IMR-90 (cell line): ENCODE data around the gene SLC6A11. TPM values are rescaled to one million over a fixed set of nuclear protein-coding genes. Genes with fewer than 3 reads are reported as not detected.

Experiments
- ATAC-seq: fragments of 200-7000 bp; cut with Tn5 transposase; 2 replicates; pipeline ENCODE4 v1.9.1; 2020; ENCODE audit warnings: low read depth, mild to moderate bottlenecking, moderate library complexity
- BruUV-seq: library from RNA; stranded (reverse); fragments of 400-500 nt; replicated peaks from 2 replicates; lab custom pipeline; 2021; lab: Mats Ljungman, UMichigan
- CTCF ChIA-PET: fragments of 300-600 bp; formaldehyde crosslinking; extraction: SDS; loops from one replicate; lab custom pipeline; 2021; ENCODE audit warnings: antibody characterized with exemption; lab: Yijun Ruan, JAX
- POLR2A ChIA-PET: fragments of 300-600 bp; sonication (Branson Sonifier 250); formaldehyde crosslinking; loops from one replicate; lab custom pipeline; 2022; ENCODE audit warnings: antibody characterized with exemption; ENCODE audit not compliant: unreplicated experiment; lab: Charles Lee
- DNase-seq: peaks from one replicate; pipeline ENCODE4 v3.0.0; 2013
- H2AFZ ChIP-seq: replicated peaks from 2 replicates; pipeline ENCODE3; 2013; ENCODE audit warnings: low read length, mild to moderate bottlenecking; ENCODE audit not compliant: poor library complexity
- H2AK5ac ChIP-seq: 2 replicates; pipeline ENCODE4 v1.6.1; 2013; ENCODE audit warnings: low read depth, low read length, inconsistent platforms
- H2AK9ac ChIP-seq: replicated peaks from 2 replicates; pipeline ENCODE3; 2013; ENCODE audit warnings: mild to moderate bottlenecking, low read depth, low read length, moderate library complexity; ENCODE audit not compliant: poor library complexity
- H2BK120ac ChIP-seq: 2 replicates; pipeline ENCODE4 v1.6.1; 2013; ENCODE audit warnings: low read depth, low read length, inconsistent platforms
- H2BK15ac ChIP-seq: 3 replicates; pipeline ENCODE4 v1.6.1; 2013; ENCODE audit warnings: low read depth, low read length, inconsistent platforms
- H2BK20ac ChIP-seq: 2 replicates; pipeline ENCODE4 v1.6.1; 2013; ENCODE audit warnings: low read depth, mild to moderate bottlenecking, inconsistent platforms, low read length, moderate library complexity
- H2BK5ac ChIP-seq: 2 replicates; pipeline ENCODE4 v1.6.1; 2013; ENCODE audit warnings: mild to moderate bottlenecking, low read depth, low read length, inconsistent platforms; ENCODE audit not compliant: poor library complexity, severe bottlenecking
- H3K14ac ChIP-seq: replicated peaks from 2 replicates; pipeline ENCODE4 v1.6.1; 2013; ENCODE audit warnings: low read depth, low read length, inconsistent platforms
- H3K18ac ChIP-seq: 2 replicates; pipeline ENCODE4 v1.6.1; 2013; ENCODE audit warnings: low read depth, low read length, control low read depth
- H3K23ac ChIP-seq: 2 replicates; pipeline ENCODE4 v1.6.1; 2013; ENCODE audit warnings: low read depth, low read length, inconsistent platforms
- H3K27ac ChIP-seq: 2 replicates; pipeline ENCODE4 v1.5.1; 2013; ENCODE audit warnings: mild to moderate bottlenecking, control low read depth, low read length; ENCODE audit not compliant: insufficient read depth
- H3K27me3 ChIP-seq: 2 replicates; pipeline ENCODE4 v1.6.1; 2013; ENCODE audit warnings: low read length; ENCODE audit not compliant: control insufficient read depth, insufficient read depth
- H3K36me3 ChIP-seq: 2 replicates; pipeline ENCODE4 v1.6.1; 2013; ENCODE audit warnings: low read length, mixed read lengths; ENCODE audit not compliant: control insufficient read depth, insufficient read depth
- H3K4ac ChIP-seq: 2 replicates; pipeline ENCODE4 v1.6.1; 2013; ENCODE audit warnings: low read depth, low read length, inconsistent platforms
- H3K4me1 ChIP-seq: 2 replicates; pipeline ENCODE4 v1.6.1; 2013; ENCODE audit warnings: low read length, mixed read lengths; ENCODE audit not compliant: control insufficient read depth, insufficient read depth
- H3K4me2 ChIP-seq: 2 replicates; pipeline ENCODE4 v1.6.1; 2013; ENCODE audit warnings: low read depth, mild to moderate bottlenecking, control low read depth, low read length, moderate library complexity
- H3K4me3 ChIP-seq: 2 replicates; pipeline ENCODE4 v1.5.1; 2013; ENCODE audit warnings: low read depth, mild to moderate bottlenecking, control low read depth, low read length, moderate library complexity; ENCODE audit not compliant: insufficient read depth
- H3K56ac ChIP-seq: 2 replicates; pipeline ENCODE4 v1.6.1; 2013; ENCODE audit warnings: low read length, inconsistent platforms; ENCODE audit not compliant: insufficient read depth; ENCODE audit errors: extremely low read depth
- H3K79me1 ChIP-seq, 2 experiments: 2 replicates each; pipeline ENCODE4 v1.6.1; 2013; ENCODE audit warnings: low read length in 2 of 2, inconsistent platforms in 1 of 2, low read depth in 1 of 2
- H3K9ac ChIP-seq: 2 replicates; pipeline ENCODE4 v1.6.1; 2013; ENCODE audit warnings: low read depth, low read length, control low read depth
- H3K9me1 ChIP-seq: 2 replicates; pipeline ENCODE4 v1.6.1; 2013; ENCODE audit warnings: low read length, inconsistent platforms; ENCODE audit not compliant: insufficient read depth
- H3K9me3 ChIP-seq: 2 replicates; pipeline ENCODE4 v1.6.1; 2013; ENCODE audit warnings: low read length; ENCODE audit not compliant: control insufficient read depth, insufficient read depth
- H4K20me1 ChIP-seq: 2 replicates; pipeline ENCODE4 v1.6.1; 2013; ENCODE audit warnings: low read length, inconsistent platforms; ENCODE audit not compliant: insufficient read depth
- H4K5ac ChIP-seq: 2 replicates; pipeline ENCODE4 v1.6.1; 2013; ENCODE audit warnings: mild to moderate bottlenecking, low read depth, low read length, control low read depth
- H4K8ac ChIP-seq, 2 experiments: 2 replicates each; pipeline ENCODE4 v1.6.1; 2013; ENCODE audit warnings: low read depth in 2 of 2, low read length in 2 of 2, control low read depth in 1 of 2, inconsistent platforms in 1 of 2
- H4K91ac ChIP-seq: 2 replicates; pipeline ENCODE4 v1.6.1; 2013; ENCODE audit warnings: low read depth, low read length, inconsistent platforms; ENCODE audit not compliant: insufficient read depth
- BHLHE40 ChIP-seq: fragments of 150-350 bp; IDR thresholded peaks from 2 replicates; pipeline ENCODE4 v1.6.1; 2016; ENCODE audit warnings: mild to moderate bottlenecking, low read depth, low read length
- CEBPB ChIP-seq: IDR thresholded peaks from 2 replicates; pipeline ENCODE4 v1.6.1; 2012; ENCODE audit warnings: low read depth, low read length, improper control_type of control experiment
- CHD1 ChIP-seq: IDR thresholded peaks from 2 replicates; pipeline ENCODE4 v1.6.1; 2012; ENCODE audit warnings: low read depth, low read length, improper control_type of control experiment
- CTCF ChIP-seq: conservative IDR thresholded peaks from 2 replicates; pipeline ENCODE4 v1.5.1; 2012; ENCODE audit warnings: mild to moderate bottlenecking, low read depth, low read length, improper control_type of control experiment
- ELK1 ChIP-seq: fragments of 150-350 bp; IDR thresholded peaks from 2 replicates; pipeline ENCODE4 v1.6.1; 2016; ENCODE audit warnings: low read depth, mild to moderate bottlenecking, low read length, moderate library complexity, borderline replicate concordance
- FOS ChIP-seq: fragments of 150-350 bp; IDR thresholded peaks from 2 replicates; pipeline ENCODE4 v1.6.1; 2016; ENCODE audit warnings: low read depth, low read length
- MAFK ChIP-seq: IDR thresholded peaks from 2 replicates; pipeline ENCODE4 v1.6.1; 2012; ENCODE audit warnings: low read depth, low read length, improper control_type of control experiment
- MAZ ChIP-seq: IDR thresholded peaks from 2 replicates; pipeline ENCODE4 v1.6.1; 2012; ENCODE audit warnings: low read depth, mild to moderate bottlenecking, low read length, improper control_type of control experiment, moderate library complexity, borderline replicate concordance
- MXI1 ChIP-seq: IDR thresholded peaks from 2 replicates; pipeline ENCODE4 v1.6.1; 2012; ENCODE audit warnings: low read depth, mild to moderate bottlenecking, low read length, moderate library complexity, borderline replicate concordance
- NFE2L2 ChIP-seq: fragments of 150-350 bp; IDR thresholded peaks from 2 replicates; pipeline ENCODE4 v1.6.1; 2016; ENCODE audit warnings: low read depth, mild to moderate bottlenecking, low read length
- POLR2A ChIP-seq: IDR thresholded peaks from 2 replicates; pipeline ENCODE4 v1.6.1; 2012; ENCODE audit warnings: mild to moderate bottlenecking, low read depth, low read length
- RAD21 ChIP-seq: IDR thresholded peaks from 2 replicates; pipeline ENCODE4 v1.6.1; 2012; ENCODE audit warnings: low read length, improper control_type of control experiment
- RCOR1 ChIP-seq: IDR thresholded peaks from 2 replicates; pipeline ENCODE4 v1.6.1; 2012; ENCODE audit warnings: mild to moderate bottlenecking, low read length, improper control_type of control experiment; ENCODE audit not compliant: insufficient replicate concordance
- RFX5 ChIP-seq: IDR thresholded peaks from 2 replicates; pipeline ENCODE4 v1.8.0; 2012; ENCODE audit warnings: low read depth, mild to moderate bottlenecking, low read length, moderate library complexity
- SMC3 ChIP-seq: fragments of 150-350 bp; IDR thresholded peaks from 2 replicates; pipeline ENCODE4 v1.6.1; 2016; ENCODE audit warnings: low read depth, mild to moderate bottlenecking, antibody characterized with exemption, low read length, moderate library complexity
- WGBS, 2 experiments: methylation state at CpG; one replicate each; pipeline versions ENCODE4 v1.1.5 to v1.1.7; 2013; ENCODE audit warnings: missing lambda C conversion rate in 2 of 2; ENCODE audit not compliant: insufficient read length in 1 of 2; ENCODE audit errors: extremely low coverage in 2 of 2; 5-methylcytosine and 5-hydroxymethylcytosine counted together
- dilution Hi-C: fragments of 300-500 bp; cut with HindIII; formaldehyde crosslinking; loops from one replicate; pipeline ENCODE4 v1.14.3; 2018; ENCODE audit warnings: low sequenced_read_pairs; ENCODE audit not compliant: unreplicated experiment
- in situ Hi-C: fragments of 300-500 bp; cut with MboI; formaldehyde crosslinking; loops from 3 replicates; pipeline ENCODE4 v1.14.3; 2019; ENCODE audit warnings: low sequenced_read_pairs, inconsistent platforms, mixed read lengths
- intact Hi-C: fragments of 100-400 bp; cut with micrococcal nuclease; formaldehyde crosslinking; loops from 2 replicates; pipeline ENCODE4 v1.10.0; 2022
- polyA plus RNA-seq, 3 experiments: library from polyadenylated mRNA; depleted of rRNA; stranded (reverse); fragments of >200 nt; gene quantifications; 2 replicates each; pipeline ENCODE4 v1.2.3, GENCODE V29; 2012; ENCODE audit warnings: low replicate concordance in 1 of 3
- total RNA-seq: library from RNA; depleted of rRNA; stranded (reverse); fragments of >200 nt; gene quantifications from 2 replicates; pipeline ENCODE4 v1.2.3, GENCODE V29; 2012

Gene SLC6A11
- total and polyA plus RNA-seq, 2 of the 4 experiments (the other 2 are of a cell fraction) = not detected

- H2BK5ac ChIP-seq = no peak overlapping the region
- no peaks in the 10 kb centered on the region for H3K36me3 ChIP-seq
- no peak overlapping the region for H3K4me2 ChIP-seq
- H3K56ac ChIP-seq = no peak overlapping the region
- CTCF ChIA-PET = no interaction called here
- dilution Hi-C loops = no loop called here
- peaks cover 18% of the 10 kb centered on the region for H3K27me3 ChIP-seq
- BruUV-seq = no TSS peak
- H4K5ac ChIP-seq = no peak overlapping the region
- no peak overlapping the region for H3K14ac ChIP-seq
- no peaks in the 10 kb centered on the region for H3K4me1 ChIP-seq
- DNase-seq = no peak
- no peak overlapping the region for H3K18ac ChIP-seq
- no peak overlapping the region for H2AK9ac ChIP-seq
- no peak overlapping the region for H4K8ac ChIP-seq
- H3K9me3 ChIP-seq = no peaks in the 10 kb centered on the region
- H3K27ac ChIP-seq = no peak overlapping the region
- no peaks in the 10 kb centered on the region for H4K20me1 ChIP-seq
- H3K23ac ChIP-seq = no peak overlapping the region
- H4K91ac ChIP-seq = no peak overlapping the region
- no peak overlapping the region for H3K4me3 ChIP-seq
- 0% methylated on average over 1 of the region's 9 CpGs; no CpG with 5 or more reads in 1 of the 2 experiments for WGBS, 2 experiments
- no peaks in the 10 kb centered on the region for H3K79me1 ChIP-seq
- H3K4ac ChIP-seq = no peak overlapping the region
- in situ Hi-C loops = no loop called here
- no peak overlapping the region for H2BK120ac ChIP-seq
- no peak overlapping the region for H2AFZ ChIP-seq
- H2AK5ac ChIP-seq = no peak overlapping the region
- no peak for ATAC-seq
- no peak overlapping the region for H2BK15ac ChIP-seq
- intact Hi-C loops = no loop called here
- POLR2A ChIA-PET = no interaction called here
- TF ChIP-seq MAFK (no peak), POLR2A (no peak), MAZ (no peak), MXI1 (no peak), CTCF (no peak), NFE2L2 (no peak), ELK1 (no peak), CEBPB (no peak), RFX5 (no peak), SMC3 (no peak), RCOR1 (no peak), FOS (no peak), RAD21 (no peak), BHLHE40 (no peak), CHD1 (no peak)
- no peak overlapping the region for H2BK20ac ChIP-seq
- no peaks in the 10 kb centered on the region for H3K9me1 ChIP-seq
- H3K9ac ChIP-seq = no peak overlapping the region
Measured at GRCh38 chr3:10935846-10936631, 120.0 kb downstream of the SLC6A11 start.
